Heart left ventricle (tissue), 16 donors: ENCODE data around the gene RPAIN. TPM values are rescaled to one million over a fixed set of nuclear protein-coding genes. Genes with fewer than 3 reads are reported as not detected.
"Not testable (repeated sequence)": the region's sequence is repeated elsewhere in the genome, so short reads cannot be mapped to it uniquely, and the experiment has no call there.

Source experiments
- ATAC-seq, 4 donors: fragments of 200-7000 bp; cut with Tn5 transposase; one replicate each; pipeline ENCODE4 v1.9.1; 2020 to 2022; ENCODE audit warnings: moderate library complexity in 4 of 4, mild to moderate bottlenecking in 3 of 4, moderate number of reproducible peaks in 1 of 4
- DNase-seq, 5 donors: peaks; one replicate each; pipeline ENCODE4 v3.0.0-alpha.2; 2020
- H3K27ac ChIP-seq, 12 donors: fragments of 200-600 bp; sonication (generic) in 4 of 12; one replicate each; pipeline versions ENCODE4 v1.5.0 to v1.8.0; 2016 to 2022; ENCODE audit warnings: mild to moderate bottlenecking in 2 of 12
- H3K27me3 ChIP-seq, 9 donors: fragments of 200-600 bp; sonication (generic) in 2 of 9; one replicate each; pipeline versions ENCODE4 v1.5.1 to v1.8.0; 2016 to 2022; ENCODE audit warnings: mild to moderate bottlenecking in 3 of 9
- H3K36me3 ChIP-seq, 9 donors: fragments of 200-600 bp; sonication (generic) in 2 of 9; one replicate each; pipeline versions ENCODE4 v1.5.0 to v1.8.0; 2018 to 2022; ENCODE audit warnings: mild to moderate bottlenecking in 2 of 9
- H3K4me1 ChIP-seq, 12 donors: fragments of 200-600 bp; sonication (generic) in 4 of 12; one replicate each; pipeline versions ENCODE4 v1.5.0 to v1.8.0; 2016 to 2022; ENCODE audit warnings: mild to moderate bottlenecking in 3 of 12
- H3K4me3 ChIP-seq, 12 donors: fragments of 200-600 bp; sonication (generic) in 4 of 12; one replicate each; pipeline versions ENCODE4 v1.5.0 to v1.8.0; 2017 to 2022; ENCODE audit warnings: mild to moderate bottlenecking in 9 of 12, moderate library complexity in 4 of 12
- H3K9me3 ChIP-seq, 12 donors: fragments of 200-600 bp; sonication (generic) in 4 of 12; one replicate each; pipeline versions ENCODE4 v1.5.0 to v1.8.0; 2016 to 2022; ENCODE audit warnings: mild to moderate bottlenecking in 1 of 12
- POLR2A ChIP-seq, 2 donors: fragments of 450-650 bp; IDR thresholded peaks; one replicate each; pipeline ENCODE4 v1.6.1; 2017; ENCODE audit warnings: antibody characterized with exemption in 2 of 2, mild to moderate bottlenecking in 2 of 2, moderate library complexity in 2 of 2
- WGBS, 4 donors: extraction: QIAGEN DNeasy Blood & Tissue Kit in 2 of 4; methylation state at CpG; one replicate each; pipeline versions ENCODE4 v1.1.5 to v1.1.7; 2013 to 2018; 5-methylcytosine and 5-hydroxymethylcytosine counted together
- intact Hi-C, 10 donors: fragments of 100-400 bp; cut with DNase I; formaldehyde crosslinking; loops; one replicate each; pipeline versions ENCODE4 v1.11.1 to v1.14.2; 2022
- polyA plus RNA-seq, 2 donors: library from polyadenylated mRNA; stranded (reverse); fragments of 200-250 nt; gene quantifications; one replicate each; pipeline ENCODE4 v1.2.3, GENCODE V29; 2013
- total RNA-seq, 9 donors: library from RNA; depleted of rRNA in 2 of 9; stranded (reverse); fragments of >200 nt in 2 of 9; fragmentation: NEBNext Ultra II Directional in 3 of 9; extraction: Animal tissue kit (Norgen Biotek cat#: 25700) in 3 of 9; gene quantifications; one replicate each; pipeline versions ENCODE4 v1.1.0 to v1.2.4, GENCODE V29; 2016 to 2023
- TF ChIP-seq, protein P1 (sequence below), 12 donors: fragments of 200-600 bp; sonication (generic) in 4 of 12; IDR thresholded peaks; one replicate each; pipeline versions ENCODE4 v1.5.0 to v1.8.0; 2018 to 2022; ENCODE audit warnings: antibody characterized with exemption in 12 of 12, mild to moderate bottlenecking in 5 of 12
- donor health status: ischemic (EF 13 %, LVEDD 7.1; RV severe dilation, severe dysfunction).
- donor health status: healthy with polysubstance abuse.
- donor health status: DM: no; HTN: yes; CAD: no.
- donor health status: DM: no; HTN: no; CAD: no.
- donor health status: ischemic (EF 25% LVEDD 6.9; RV normal size, moderate dysfunction).
- donor health status: ischemic (EF 25% LVEDD 5.7; RV mildly dilated, moderate dysfunction).
- donor health status: healthy.
- donor health status: DM: yes; HTN: yes; CAD: no.
- donor health status: ischemic (EF 35%, LVEDD 5.7; RV mildly dilated, moderate dysfunction).
- donor health status: nonischemic (EF 11% LVEDD 7.7; RV severe dilation, severe dysfunction).
- donor health status: DM: yes; HTN: yes; CAD: no.
- donor health status: PGD.
- donor health status: ischemic (EF 29% LVEDD 5.4; RV normal size, mild dysfunction).
- donor health status: nonischemic (EF 23%, LVEDD 6.1; RV moderate dilation, normal function).

RPAIN gene
- total and polyA plus RNA-seq, 11 donors, result 23.5 to 46.2 (median 29.2) TPM

GRCh38 chr17:5425826-5426225 is 5.8 kb downstream of the RPAIN start:
- ATAC-seq, result no peak
- Histone ChIP-seq H3K4me3 (no peak overlapping the region), H3K27me3 (no peaks in the 10 kb centered on the region), H3K4me1 (peaks cover 0 to 15% (median 7%) of the 10 kb centered on the region in 12 donors), H3K27ac (no peak overlapping the region), H3K9me3 (no peaks in the 10 kb centered on the region), H3K36me3 (peaks cover 0 to 98% (median 94%) of the 10 kb centered on the region in 9 donors)
- no peak for TF ChIP-seq POLR2A (IDR thresholded peaks at IDR 0.05)
- TF ChIP-seq, protein P1, sequence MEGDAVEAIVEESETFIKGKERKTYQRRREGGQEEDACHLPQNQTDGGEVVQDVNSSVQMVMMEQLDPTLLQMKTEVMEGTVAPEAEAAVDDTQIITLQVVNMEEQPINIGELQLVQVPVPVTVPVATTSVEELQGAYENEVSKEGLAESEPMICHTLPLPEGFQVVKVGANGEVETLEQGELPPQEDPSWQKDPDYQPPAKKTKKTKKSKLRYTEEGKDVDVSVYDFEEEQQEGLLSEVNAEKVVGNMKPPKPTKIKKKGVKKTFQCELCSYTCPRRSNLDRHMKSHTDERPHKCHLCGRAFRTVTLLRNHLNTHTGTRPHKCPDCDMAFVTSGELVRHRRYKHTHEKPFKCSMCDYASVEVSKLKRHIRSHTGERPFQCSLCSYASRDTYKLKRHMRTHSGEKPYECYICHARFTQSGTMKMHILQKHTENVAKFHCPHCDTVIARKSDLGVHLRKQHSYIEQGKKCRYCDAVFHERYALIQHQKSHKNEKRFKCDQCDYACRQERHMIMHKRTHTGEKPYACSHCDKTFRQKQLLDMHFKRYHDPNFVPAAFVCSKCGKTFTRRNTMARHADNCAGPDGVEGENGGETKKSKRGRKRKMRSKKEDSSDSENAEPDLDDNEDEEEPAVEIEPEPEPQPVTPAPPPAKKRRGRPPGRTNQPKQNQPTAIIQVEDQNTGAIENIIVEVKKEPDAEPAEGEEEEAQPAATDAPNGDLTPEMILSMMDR (IDR thresholded peaks at IDR 0.05), result no peak
- 75 to 94% (median 80%) methylated on average over 3 of the region's 3 CpGs for WGBS, 4 donors
- intact Hi-C loops, result no loop called here
- DNase-seq, result no peak

GRCh38 chr17:5429191-5429887 is 9.4 kb downstream of the RPAIN start:
- intact Hi-C loops, result no loop called here
- Histone ChIP-seq H3K4me1 (peaks cover 0 to 9% (median 0%) of the 10 kb centered on the region in 12 donors), H3K36me3 (peaks cover 0 to 100% (median 99%) of the 10 kb centered on the region in 9 donors), H3K27ac (no peak overlapping the region), H3K27me3 (no peaks in the 10 kb centered on the region), H3K4me3 (no peak overlapping the region), H3K9me3 (no peaks in the 10 kb centered on the region)
- DNase-seq (no peak), ATAC-seq (no peak)
- TF ChIP-seq, protein P1 (IDR thresholded peaks at IDR 0.05), result no peak
- no peak for TF ChIP-seq POLR2A (IDR thresholded peaks at IDR 0.05)
- 88 to 97% (median 90%) methylated on average over 3 of the region's 3 CpGs for WGBS, 4 donors

- DNase-seq, result no peak
- TF ChIP-seq, protein P1 (IDR thresholded peaks at IDR 0.05), result no peak
- no peak for TF ChIP-seq POLR2A (IDR thresholded peaks at IDR 0.05)
- Histone ChIP-seq H3K4me1 (peaks cover 0 to 15% (median 0%) of the 10 kb centered on the region in 12 donors), H3K4me3 (no peak overlapping the region), H3K27me3 (no peaks in the 10 kb centered on the region), H3K36me3 (peaks cover 0 to 100% (median 99%) of the 10 kb centered on the region in 9 donors), H3K9me3 (no peaks in the 10 kb centered on the region), H3K27ac (no peak overlapping the region)
- 89 to 98% (median 94%) methylated on average over 3 of the region's 3 CpGs for WGBS, 4 donors
- no peak for ATAC-seq
- intact Hi-C loops, result no loop called here
Observed at GRCh38 chr17:5430413-5430999, 10.5 kb downstream of the RPAIN start.

GRCh38 chr17:5431234-5431633 is 11.3 kb downstream of the RPAIN start:
- 79 to 87% (median 83%) methylated on average over 5 of the region's 5 CpGs for WGBS, 4 donors
- peaks cover 0 to 15% (median under 1%) of the 10 kb centered on the region in 12 donors for H3K4me1 ChIP-seq
- H3K27me3 ChIP-seq, H3K9me3 ChIP-seq, intact Hi-C loops, H3K4me3 ChIP-seq, ATAC-seq, H3K27ac ChIP-seq, DNase-seq: not testable (repeated sequence)
- peaks cover 0 to 100% (median 98%) of the 10 kb centered on the region in 9 donors for H3K36me3 ChIP-seq
